ENCODE data around the gene UBA5. TPM values are rescaled to one million over a fixed set of nuclear protein-coding genes. Genes with fewer than 3 reads are reported as not detected.

UBA5 gene
- total RNA-seq, 6 donors from 2014 or later, result 29.4 to 69.1 (median 41.1) TPM

- WGBS, 2 donors, result 60 to 81% methylated on average over 4 of the region's 4 CpGs
- ATAC-seq (ENCODE audit: low FRiP score in 2 of 2) (no peak), DNase-seq (no peak)
- Histone ChIP-seq H3K27ac (no peak overlapping the region), H3K4me1 (no peaks in the 10 kb centered on the region), H3K4me3 (no peak overlapping the region), H3K36me3 (peaks cover 28 to 98% (median 52%) of the 10 kb centered on the region in 4 donors), H3K27me3 (no peaks in the 10 kb centered on the region), H3K9me3 (no peaks in the 10 kb centered on the region)
- TF ChIP-seq EP300 (IDR thresholded peaks at IDR 0.05) (no peak), POLR2AphosphoS5 (IDR thresholded peaks at IDR 0.05) (no peak), POLR2A (IDR thresholded peaks at IDR 0.05) (no peak), CTCF (IDR thresholded peaks at IDR 0.05) (no peak)
These were observed 34.9 kb downstream of the UBA5 start for GRCh38 chr3:132694991-132695390.

- no peaks in the 10 kb centered on the region for H3K27me3 ChIP-seq
- peaks cover 27 to 98% (median 53%) of the 10 kb centered on the region in 4 donors for H3K36me3 ChIP-seq
- ATAC-seq (ENCODE audit: low FRiP score in 2 of 2) (no peak), DNase-seq (no peak)
- no peaks in the 10 kb centered on the region for H3K4me1 ChIP-seq
- no peak overlapping the region for H3K4me3 ChIP-seq
- H3K27ac ChIP-seq, result no peak overlapping the region
- TF ChIP-seq EP300 (IDR thresholded peaks at IDR 0.05) (no peak), CTCF (IDR thresholded peaks at IDR 0.05) (no peak), POLR2AphosphoS5 (IDR thresholded peaks at IDR 0.05) (no peak), POLR2A (IDR thresholded peaks at IDR 0.05) (no peak)
- 88 to 100% methylated on average over 1 of the region's 1 CpG for WGBS, 2 donors
- H3K9me3 ChIP-seq, result no peaks in the 10 kb centered on the region
These were observed 35.3 kb downstream of the UBA5 start for GRCh38 chr3:132695422-132695821.

- Histone ChIP-seq H3K9me3 (no peaks in the 10 kb centered on the region), H3K4me1 (no peaks in the 10 kb centered on the region), H3K36me3 (peaks cover 23 to 90% (median 38%) of the 10 kb centered on the region in 4 donors), H3K27ac (no peak overlapping the region), H3K4me3 (no peak overlapping the region), H3K27me3 (no peaks in the 10 kb centered on the region)
- DNase-seq (no peak), ATAC-seq (ENCODE audit: low FRiP score in 2 of 2) (no peak)
- 96 to 98% methylated on average over 2 of the region's 2 CpGs for WGBS, 2 donors
- TF ChIP-seq CTCF (IDR thresholded peaks at IDR 0.05), result no peak
- TF ChIP-seq EP300 (IDR thresholded peaks at IDR 0.05), result no peak
- TF ChIP-seq POLR2A (IDR thresholded peaks at IDR 0.05), result no peak
These were observed 43.6 kb downstream of the UBA5 start for GRCh38 chr3:132703733-132704132.

GRCh38 chr3:132709761-132710160 is 49.6 kb downstream of the UBA5 start:
- 94 to 96% methylated on average over 5 of the region's 5 CpGs for WGBS, 2 donors
- H3K4me1 ChIP-seq, result no peaks in the 10 kb centered on the region
- H3K27me3 ChIP-seq, result no peaks in the 10 kb centered on the region
- no peak overlapping the region for H3K27ac ChIP-seq
- no peaks in the 10 kb centered on the region for H3K9me3 ChIP-seq
- DNase-seq (no peak), ATAC-seq (ENCODE audit: low FRiP score in 2 of 2) (no peak)
- no peak for TF ChIP-seq CTCF (IDR thresholded peaks at IDR 0.05)
- no peak for TF ChIP-seq EP300 (IDR thresholded peaks at IDR 0.05)
- TF ChIP-seq POLR2A (IDR thresholded peaks at IDR 0.05), result no peak
- no peak for TF ChIP-seq POLR2AphosphoS5 (IDR thresholded peaks at IDR 0.05)
- no peak overlapping the region for H3K4me3 ChIP-seq
- peaks cover 15 to 83% (median 29%) of the 10 kb centered on the region in 4 donors for H3K36me3 ChIP-seq

- no peaks in the 10 kb centered on the region for H3K27me3 ChIP-seq
- H3K9me3 ChIP-seq, result no peaks in the 10 kb centered on the region
- no peak for ATAC-seq (ENCODE audit: low FRiP score in 2 of 2)
- no peaks in the 10 kb centered on the region for H3K4me1 ChIP-seq
- no peak for DNase-seq
- no peak overlapping the region for H3K4me3 ChIP-seq
- peaks cover 15 to 83% (median 29%) of the 10 kb centered on the region in 4 donors for H3K36me3 ChIP-seq
- no peak overlapping the region for H3K27ac ChIP-seq
- 97 to 98% methylated on average over 6 of the region's 6 CpGs for WGBS, 2 donors
- no peak for TF ChIP-seq POLR2A (IDR thresholded peaks at IDR 0.05)
- TF ChIP-seq CTCF (IDR thresholded peaks at IDR 0.05), result no peak
- TF ChIP-seq EP300 (IDR thresholded peaks at IDR 0.05), result no peak
- TF ChIP-seq POLR2AphosphoS5 (IDR thresholded peaks at IDR 0.05), result no peak
These were observed 50.2 kb downstream of the UBA5 start for GRCh38 chr3:132710311-132710710.

Measured in upper lobe of left lung (tissue), 6 donors.